HG03354 (cell line): ENCODE measurements around the gene PIK3IP1.
"Not testable (repeated sequence)": the region's sequence is repeated elsewhere in the genome, so short reads cannot be mapped to it uniquely, and the experiment has no call there.

Experiments
- ATAC-seq: cut with Tn5 transposase; IDR thresholded peaks from one replicate; pipeline ENCODE4 v1.9.1; 2021; ENCODE audit warnings: mild to moderate bottlenecking; ENCODE audit not compliant: unreplicated experiment, poor library complexity, severe bottlenecking

PIK3IP1 gene, protein sequence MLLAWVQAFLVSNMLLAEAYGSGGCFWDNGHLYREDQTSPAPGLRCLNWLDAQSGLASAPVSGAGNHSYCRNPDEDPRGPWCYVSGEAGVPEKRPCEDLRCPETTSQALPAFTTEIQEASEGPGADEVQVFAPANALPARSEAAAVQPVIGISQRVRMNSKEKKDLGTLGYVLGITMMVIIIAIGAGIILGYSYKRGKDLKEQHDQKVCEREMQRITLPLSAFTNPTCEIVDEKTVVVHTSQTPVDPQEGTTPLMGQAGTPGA

DNA sequence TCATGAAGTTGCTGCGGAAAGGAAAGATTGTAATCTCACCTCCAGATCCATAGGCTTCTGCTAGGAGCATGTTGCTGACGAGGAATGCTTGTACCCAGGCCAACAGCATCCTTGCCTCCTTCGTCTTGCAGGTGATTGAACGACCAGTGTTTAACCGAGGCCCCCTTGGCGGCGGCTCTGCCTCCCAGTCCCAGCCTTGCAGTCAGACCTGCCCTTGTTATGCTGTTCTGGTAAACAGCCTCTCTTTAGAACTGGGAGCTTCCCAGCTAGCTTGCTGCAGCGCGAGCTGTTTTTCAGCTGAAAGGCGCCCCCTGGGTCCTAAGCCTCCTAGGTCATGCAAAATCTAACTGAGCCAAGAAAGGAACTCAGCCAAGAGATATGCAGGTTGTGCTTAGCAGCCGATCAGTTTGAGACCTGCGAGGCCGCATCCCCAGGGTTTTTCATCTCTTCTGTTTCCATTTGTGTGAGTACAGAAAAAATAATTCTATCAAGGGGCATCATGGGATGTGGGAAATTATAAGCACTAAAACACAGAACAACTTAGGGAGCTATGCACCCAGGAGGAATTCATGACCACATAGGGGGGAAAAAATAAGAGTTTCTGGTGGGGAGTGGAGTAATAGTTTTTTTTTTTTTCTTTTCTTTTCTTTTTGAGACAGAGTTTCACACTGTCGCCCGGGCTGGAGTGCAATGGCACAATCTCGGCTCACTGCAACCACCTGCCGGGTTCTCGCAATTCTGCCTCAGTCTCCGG, at the start of gene PIK3IP1:
Gene PIK3IP1, minus strand, starts transcription at position 253 of the 754 bp plus-strand sequence. Its CDS starts 144 bp downstream, at position 109.
- ATAC-seq, result no peak

DNA sequence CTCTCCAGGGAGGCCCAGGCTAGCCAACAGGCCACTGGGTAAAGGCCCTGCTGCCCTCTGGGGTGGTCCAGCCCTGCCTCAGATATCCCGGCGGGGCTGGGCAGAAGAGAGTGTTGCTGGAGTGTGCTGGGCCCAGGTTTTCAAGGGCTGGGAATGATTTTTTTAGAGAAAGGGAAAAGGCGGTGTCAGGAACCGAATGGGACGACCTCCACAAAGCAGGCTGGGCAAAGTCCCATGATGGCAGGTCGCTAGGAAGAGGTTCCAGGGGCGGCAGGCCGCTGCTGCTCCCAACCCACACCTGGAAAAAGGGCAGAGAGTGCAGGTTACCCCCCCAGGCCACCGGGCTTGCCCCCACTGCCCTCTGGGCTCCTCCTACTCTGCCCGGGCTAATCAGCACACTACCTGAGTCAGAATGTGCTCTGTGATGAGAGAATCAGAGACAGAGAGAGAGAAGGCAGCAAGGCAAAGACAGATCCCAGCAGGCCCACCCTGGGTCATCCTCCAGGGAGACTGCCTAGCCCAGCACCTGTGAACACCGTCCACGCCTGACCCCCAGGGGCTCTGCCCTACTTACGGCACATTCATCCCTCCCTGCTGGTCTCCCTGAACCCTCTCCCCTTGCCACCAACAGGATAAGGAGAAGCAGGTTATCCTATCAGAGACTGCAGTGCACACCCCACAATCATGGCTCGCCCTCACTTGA, 49.2 kb upstream of the PIK3IP1 start:
- ATAC-seq, result no peak

DNA sequence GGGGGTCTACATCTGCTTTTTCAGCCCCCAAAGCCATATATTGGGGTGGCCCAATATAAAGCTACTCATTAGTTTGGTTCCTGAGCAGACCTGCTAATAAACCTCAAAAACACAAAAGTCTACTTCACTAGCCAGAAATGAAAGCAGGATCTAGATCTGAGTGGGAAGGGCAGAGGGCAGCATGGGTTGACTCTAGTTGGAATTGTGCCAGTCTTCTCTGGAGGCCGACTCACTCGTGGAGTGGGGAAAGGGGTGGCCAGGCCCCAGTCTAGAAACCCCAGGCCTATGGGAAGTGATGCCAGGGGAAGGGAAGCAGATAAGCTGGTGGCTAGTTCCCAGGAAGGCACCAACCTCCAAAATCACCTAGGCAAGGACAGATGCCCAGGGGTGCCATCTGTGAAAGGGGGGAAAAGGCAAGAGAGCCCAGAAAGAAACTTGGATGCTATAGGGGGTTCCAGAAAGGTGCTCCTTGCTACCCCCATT, 48.5 kb upstream of the PIK3IP1 start:
- no peak for ATAC-seq

DNA sequence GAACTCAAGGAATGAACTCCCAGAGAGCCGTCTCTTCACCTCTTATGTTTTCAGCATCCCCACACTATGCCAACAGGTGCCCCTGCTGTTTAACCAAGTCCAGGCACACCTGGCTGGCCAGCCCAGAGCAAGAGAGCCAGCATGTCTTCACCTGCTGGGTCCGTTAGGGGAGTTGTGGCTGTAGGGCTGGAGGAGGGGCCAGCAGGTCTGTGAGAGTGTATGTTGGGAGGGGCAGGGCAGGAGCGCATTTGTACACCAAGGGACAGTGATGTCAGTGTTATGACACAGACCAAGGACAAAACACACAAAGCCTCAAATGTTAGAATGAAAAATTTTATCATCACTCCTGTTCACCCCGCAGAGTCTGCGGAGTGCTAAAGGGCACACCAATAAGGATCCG, 48.1 kb upstream of the PIK3IP1 start:
- ATAC-seq, result no peak

GRCh38 chr22:31339148-31339832, 47.0 kb upstream of the PIK3IP1 start:
- ATAC-seq, result no peak

DNA sequence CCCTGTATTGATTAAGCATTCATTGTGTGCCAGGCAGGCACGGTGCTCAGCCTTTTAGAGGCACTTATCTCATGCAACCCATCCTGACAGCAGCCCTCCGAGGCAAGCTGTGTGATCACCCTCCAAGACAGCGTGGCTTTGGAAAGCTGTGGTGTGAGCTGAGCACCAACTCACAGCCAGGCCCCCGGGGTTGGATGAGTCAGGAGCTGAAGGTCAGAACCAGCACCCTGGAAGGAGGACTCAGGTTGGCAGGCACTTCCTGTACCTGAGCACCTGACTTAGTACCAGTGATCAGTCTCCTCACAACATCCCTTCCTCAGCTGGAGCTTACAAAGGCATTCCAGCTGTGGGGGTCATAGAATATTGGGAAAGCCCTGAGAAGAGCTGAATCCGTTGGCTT, 44.9 kb upstream of the PIK3IP1 start:
- no peak for ATAC-seq

DNA sequence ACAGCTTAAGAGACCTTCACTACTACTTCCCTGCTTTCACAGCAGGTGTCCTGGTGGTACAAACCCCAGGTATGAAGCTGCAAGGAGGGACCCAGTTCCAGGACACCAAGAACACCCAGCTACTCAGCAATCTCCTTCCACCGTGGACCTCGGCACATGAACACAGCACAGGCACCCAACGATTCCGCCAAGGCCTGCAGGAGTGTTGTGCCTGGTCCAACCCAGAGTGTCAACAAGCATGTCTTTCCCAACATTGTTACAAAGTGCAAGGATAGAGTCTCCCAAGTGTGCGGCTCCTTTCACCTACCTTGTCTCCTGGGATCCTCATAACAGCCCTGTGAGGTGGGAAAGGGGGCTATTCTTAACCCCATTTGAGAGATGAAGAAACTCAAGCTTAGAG, 42.0 kb upstream of the PIK3IP1 start:
- no peak for ATAC-seq

- ATAC-seq, result no peak
Observed at GRCh38 chr22:31333641-31334040, 41.4 kb upstream of the PIK3IP1 start.

- ATAC-seq, result no peak
Observed at GRCh38 chr22:31332886-31333285, 40.6 kb upstream of the PIK3IP1 start.

DNA sequence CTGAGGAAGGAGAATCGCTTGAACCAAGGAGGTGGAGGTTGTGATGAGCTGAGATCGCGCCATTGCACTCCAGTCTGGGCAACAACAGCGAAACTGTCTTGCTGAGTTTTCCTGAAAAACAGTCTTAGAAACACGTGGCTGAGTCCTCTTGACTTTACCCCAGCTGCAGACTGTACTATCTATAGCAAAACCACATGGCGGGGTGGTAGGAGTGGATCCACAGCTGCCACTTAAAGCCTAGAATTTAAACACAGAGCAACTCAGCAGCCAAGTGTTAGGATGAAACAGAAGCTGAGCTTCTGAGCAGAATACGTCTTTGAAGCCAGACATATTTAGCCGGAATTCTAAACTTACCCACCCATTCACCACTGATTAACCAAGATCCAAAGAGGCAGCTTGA, 39.7 kb upstream of the PIK3IP1 start:
- ATAC-seq, result no peak

DNA sequence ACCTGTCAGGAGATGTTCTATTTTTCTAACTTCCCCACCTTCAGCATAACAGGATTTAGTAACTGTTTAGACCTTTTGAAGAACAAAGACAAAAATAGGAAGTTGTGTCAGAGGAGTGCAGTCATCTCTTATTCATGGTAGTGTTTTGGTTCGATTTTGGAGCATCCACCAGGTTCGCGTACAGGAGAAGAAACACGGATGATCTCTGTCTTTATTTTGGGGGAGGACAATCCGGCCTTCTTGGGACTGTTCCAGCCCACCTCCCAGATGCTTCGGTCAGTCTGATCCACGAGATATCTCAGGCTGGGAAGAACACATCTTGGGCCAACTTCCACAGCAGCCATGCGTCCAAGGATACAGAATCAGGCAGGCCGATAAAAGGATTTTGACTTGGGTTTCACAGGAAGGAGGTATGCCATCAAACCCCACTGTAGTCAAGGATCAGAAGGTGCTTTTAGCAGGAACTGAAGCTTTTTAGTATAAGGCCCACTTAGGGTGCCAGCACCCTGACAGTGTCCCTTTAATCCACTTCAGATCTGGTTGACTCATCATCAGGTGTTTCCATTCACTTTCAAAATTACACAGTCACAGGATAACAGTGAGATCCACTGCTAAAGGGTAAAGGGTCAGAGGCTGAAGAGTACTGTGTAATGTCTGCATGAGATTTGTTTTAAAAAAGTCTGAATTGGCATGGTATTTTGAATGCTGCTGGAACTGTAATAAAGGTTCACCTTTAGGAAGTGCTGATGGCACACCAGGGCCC, 37.3 kb upstream of the PIK3IP1 start:
- no peak for ATAC-seq

DNA sequence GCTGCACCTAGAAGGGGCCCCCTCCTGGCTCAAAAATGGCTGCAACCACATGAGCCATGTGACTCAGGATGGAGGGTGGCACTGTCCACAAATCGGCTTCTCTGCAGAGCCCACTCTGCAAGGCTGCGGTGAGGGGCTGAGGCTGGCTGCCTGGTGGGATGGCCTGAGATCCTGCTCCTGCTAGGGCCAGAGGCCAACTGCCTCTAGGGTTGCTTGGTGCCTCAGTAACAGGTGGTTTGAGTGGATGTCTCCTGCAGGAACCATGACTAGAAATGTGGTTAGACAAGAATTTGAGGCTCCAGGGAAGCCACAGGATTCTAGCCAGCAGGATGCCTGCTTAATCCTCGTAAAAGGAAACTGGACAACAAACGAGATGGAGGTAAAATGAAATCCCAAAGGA, 36.7 kb upstream of the PIK3IP1 start:
- ATAC-seq, result no peak

- ATAC-seq, result no peak
Observed at GRCh38 chr22:31328544-31328960, 36.3 kb upstream of the PIK3IP1 start.

DNA sequence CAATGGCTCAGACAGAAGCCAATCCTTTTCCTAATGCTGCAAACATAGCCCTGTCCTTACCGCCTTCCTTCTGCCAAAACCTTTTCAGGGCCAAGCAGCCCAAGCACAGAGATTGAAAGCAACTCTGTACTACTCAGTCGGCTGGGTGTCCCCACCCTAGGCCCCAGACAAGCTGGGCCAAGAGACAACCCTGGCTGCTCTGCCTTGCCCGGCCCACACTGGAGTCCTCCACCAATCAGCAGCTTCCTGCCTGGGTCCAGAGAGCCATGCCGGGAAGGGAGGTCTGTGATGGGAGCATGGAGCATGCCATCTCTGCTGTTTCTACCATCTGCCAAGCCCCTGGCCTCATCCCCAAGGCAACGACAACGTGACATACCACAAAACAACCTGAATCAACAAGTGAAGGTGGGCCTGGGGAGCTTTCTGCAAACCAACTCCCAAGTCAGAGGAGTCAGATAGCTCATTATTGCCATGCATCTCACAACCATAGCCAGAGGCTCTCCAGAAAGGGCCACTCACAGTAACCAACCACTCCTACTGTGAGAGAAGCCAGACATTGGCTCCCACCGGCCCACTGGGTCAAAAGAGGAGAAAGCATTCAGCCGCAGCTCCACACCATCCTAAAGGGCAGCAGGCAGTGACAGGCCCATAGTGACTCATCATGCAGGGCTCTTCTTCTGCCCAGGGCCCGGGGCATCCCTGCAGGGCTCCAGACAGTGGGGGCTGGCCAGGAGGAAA, 35.7 kb upstream of the PIK3IP1 start:
- no peak for ATAC-seq

GRCh38 chr22:31326877-31327276, 34.6 kb upstream of the PIK3IP1 start:
- ATAC-seq, result no peak

DNA sequence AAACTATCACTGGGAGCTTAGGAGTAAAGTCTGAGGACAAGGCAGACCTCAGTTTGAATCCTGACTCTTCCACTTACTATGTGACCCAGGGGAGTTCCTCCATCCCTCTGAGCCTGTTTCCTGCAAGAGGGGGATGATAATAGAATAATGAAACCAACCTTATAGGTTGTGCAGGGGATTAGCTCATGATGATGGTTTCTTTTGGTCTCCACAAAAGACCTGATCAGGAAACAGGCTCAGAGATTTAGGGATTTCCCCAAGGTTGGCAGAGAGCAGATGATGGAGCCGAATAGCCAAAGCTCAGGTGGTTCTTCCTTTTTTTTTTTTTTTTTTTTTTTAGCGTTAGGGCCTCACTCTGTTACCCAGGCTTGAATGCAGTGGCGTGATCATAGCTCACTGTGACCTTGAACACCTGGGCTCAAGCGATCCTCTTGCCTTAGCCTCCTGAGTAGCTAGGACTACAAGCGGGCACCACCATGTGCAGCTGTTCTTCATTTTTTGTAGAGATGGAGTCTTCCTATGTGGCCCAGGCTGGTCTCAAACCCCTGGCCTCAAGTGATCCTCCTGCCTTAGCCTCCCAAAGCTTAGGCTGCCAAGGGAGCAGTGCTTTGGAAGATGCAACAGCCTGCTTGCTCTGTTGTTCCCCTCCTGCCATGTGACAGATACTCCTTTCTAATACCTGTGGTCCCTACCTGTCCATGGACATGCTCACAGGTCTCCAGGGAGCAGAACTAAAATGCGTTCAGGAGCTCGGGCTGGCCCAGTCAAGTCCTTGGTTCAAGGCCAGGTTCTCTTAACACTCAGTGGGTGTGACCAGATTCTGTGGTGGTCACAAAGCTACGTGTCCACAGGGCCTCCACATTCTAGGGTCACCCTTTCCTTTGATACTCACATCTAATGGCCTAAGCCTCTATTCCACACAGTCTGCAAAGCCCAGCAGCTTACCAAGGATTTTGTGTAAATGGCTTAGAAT, 31.6 kb upstream of the PIK3IP1 start:
- no peak for ATAC-seq

GRCh38 chr22:31321421-31321820, 29.1 kb upstream of the PIK3IP1 start:
- no peak for ATAC-seq

GRCh38 chr22:31314220-31314619, 21.9 kb upstream of the PIK3IP1 start:
- not testable (repeated sequence) for ATAC-seq
